T-cell (primary cell): ENCODE measurements around the gene BTN3A1. TPM values are rescaled to one million over a fixed set of nuclear protein-coding genes. Genes with fewer than 3 reads are reported as not detected.
"Not testable (repeated sequence)": the region's sequence is repeated elsewhere in the genome, so short reads cannot be mapped to it uniquely, and the experiment has no call there.

Experiments used
- ATAC-seq, 4 experiments: fragments of 200-7000 bp in 3 of 4; fragments of 150-1000 bp in 1 of 4; cut with Tn5 transposase; replicated peaks in 1 of 4; 1 replicate in 3 of 4; 2 replicates in 1 of 4; pipeline ENCODE4 v1.10.0; 2021; ENCODE audit warnings: moderate library complexity in 3 of 4, mild to moderate bottlenecking in 2 of 4, moderate number of reproducible peaks in 1 of 4
- CTCF ChIA-PET, 2 donors: fragments of 300-600 bp; sonication (Branson Sonifier 250); formaldehyde crosslinking; loops; one replicate each; lab custom pipeline; 2022; ENCODE audit warnings: antibody characterized with exemption in 2 of 2; lab: Charles Lee
- POLR2A ChIA-PET, 2 donors: fragments of 300-600 bp; sonication (Branson Sonifier 250); formaldehyde crosslinking; loops; one replicate each; lab custom pipeline; 2022; ENCODE audit warnings: antibody characterized with exemption in 2 of 2; lab: Charles Lee
- DNase-seq, 35 experiments: peaks; one replicate each; pipeline versions ENCODE4 v3.0.0 to v3.0.0-alpha.2; 2013 to 2023
- H3K27ac ChIP-seq: one replicate; pipeline ENCODE4 v1.5.1; 2013; ENCODE audit warnings: low read length
- H3K27me3 ChIP-seq, 2 experiments: replicated peaks in 1 of 2; 1 replicate in 1 of 2; 2 replicates in 1 of 2; pipeline versions ENCODE4 v1.6.1 to v1.7.0; 2013; ENCODE audit warnings: low read length in 1 of 2, mixed read lengths in 1 of 2; ENCODE audit not compliant: control insufficient read depth in 2 of 2, insufficient read depth in 2 of 2; ENCODE audit errors: extremely low read depth in 1 of 2
- H3K36me3 ChIP-seq, 2 donors: 1 replicate in 1 of 2; 2 replicates in 1 of 2; pipeline versions ENCODE4 v1.6.1 to v1.7.0; 2013; ENCODE audit warnings: low read length in 1 of 2; ENCODE audit not compliant: control insufficient read depth in 2 of 2, insufficient read depth in 1 of 2; ENCODE audit errors: extremely low read depth in 1 of 2
- H3K4me1 ChIP-seq, 2 experiments: 1 replicate in 1 of 2; 2 replicates in 1 of 2; pipeline versions ENCODE4 v1.6.1 to v1.7.0; 2013; ENCODE audit warnings: low read length in 2 of 2, mixed read lengths in 1 of 2; ENCODE audit not compliant: insufficient read depth in 2 of 2, control insufficient read depth in 1 of 2; ENCODE audit errors: extremely low read depth in 1 of 2
- H3K4me3 ChIP-seq, 2 donors: 1 replicate in 1 of 2; 2 replicates in 1 of 2; pipeline versions ENCODE4 v1.5.1 to v1.7.0; 2013; ENCODE audit warnings: mild to moderate bottlenecking in 2 of 2, low read length in 1 of 2, moderate library complexity in 1 of 2; ENCODE audit not compliant: control insufficient read depth in 1 of 2; ENCODE audit errors: extremely low read depth in 1 of 2
- H3K9me3 ChIP-seq: 2 replicates; pipeline ENCODE4 v1.7.0; 2013
- H3K27ac Mint-ChIP-seq, 2 donors: one replicate each; pipeline ENCODE4 v1.8.0; 2020 to 2021; ENCODE audit warnings: mild to moderate bottlenecking in 2 of 2, mixed read lengths in 2 of 2
- H3K27me3 Mint-ChIP-seq, 2 donors: one replicate each; pipeline ENCODE4 v1.8.0; 2021 to 2022; ENCODE audit warnings: mixed read lengths in 2 of 2
- H3K36me3 Mint-ChIP-seq: one replicate; pipeline ENCODE4 v1.8.0; 2021; ENCODE audit warnings: mixed read lengths
- H3K4me1 Mint-ChIP-seq, 3 donors: one replicate each; pipeline ENCODE4 v1.8.0; 2020 to 2022; ENCODE audit warnings: mixed read lengths in 3 of 3, mild to moderate bottlenecking in 1 of 3
- H3K4me3 Mint-ChIP-seq, 3 donors: one replicate each; pipeline ENCODE4 v1.8.0; 2020 to 2022; ENCODE audit warnings: mild to moderate bottlenecking in 3 of 3, mixed read lengths in 3 of 3, moderate library complexity in 3 of 3
- H3K9me3 Mint-ChIP-seq, 3 donors: one replicate each; pipeline ENCODE4 v1.8.0; 2020 to 2022; ENCODE audit warnings: mixed read lengths in 3 of 3
- WGBS: methylation state at CpG from one replicate; pipeline ENCODE4 v1.1.5; 2013; ENCODE audit warnings: missing lambda C conversion rate; ENCODE audit not compliant: insufficient coverage; 5-methylcytosine and 5-hydroxymethylcytosine counted together
- total RNA-seq, 35 experiments: library from RNA in 6 of 35; stranded (reverse) in 6 of 35; fragments of 120-200 nt in 1 of 35; gene quantifications; one replicate each; pipeline versions ENCODE4 v1.2.1 to v1.2.4 and lab custom pipeline; 2013 to 2026

BTN3A1 gene
- total RNA-seq, 5 donors from 2014 or later (not counting 1 experiment from before 2014, with no cell fraction given) = 205 to 270 (median 210) TPM

- Mint-ChIP-seq H3K27me3 (no peaks in the 10 kb centered on the region), H3K4me3 (no peak overlapping the region), H3K36me3 (peaks cover 37% of the 10 kb centered on the region), H3K4me1 (peaks cover 42 to 57% (median 43%) of the 10 kb centered on the region in 3 donors), H3K9me3 (no peaks in the 10 kb centered on the region), H3K27ac (peak overlapping the region; percentile 59 to 74)
- ChIA-PET CTCF (interaction anchor here in 1 of 2 donors (1.3 kb wide), 1 partner anchor 10 kb away, joined by 4 read pairs; no protein-coding TSS in a partner anchor), POLR2A (interaction anchor here (0.6 to 0.9 kb wide), 3 partner anchors 9 to 696 kb away, joined by 3 read pairs; no protein-coding TSS in a partner anchor)
- Histone ChIP-seq H3K27me3 (no peaks in the 10 kb centered on the region), H3K9me3 (no peaks in the 10 kb centered on the region), H3K36me3 (peaks cover 15 to 44% of the 10 kb centered on the region in 2 donors), H3K27ac (peak overlapping the region; percentile 24), H3K4me3 (no peak overlapping the region), H3K4me1 (peaks cover 8 to 20% of the 10 kb centered on the region in 2 experiments)
- 100% methylated on average over 1 of the region's 3 CpGs for WGBS
- DNase-seq (no peak), ATAC-seq (no peak)
These were observed 53.4 kb downstream of the BTN3A1 start for GRCh38 chr6:26455357-26455970.

GRCh38 chr6:26457264-26457805 lies 55.3 kb downstream of the BTN3A1 start:
- H3K9me3 Mint-ChIP-seq = no peaks in the 10 kb centered on the region
- Histone ChIP-seq H3K4me1 (peaks cover 10 to 39% of the 10 kb centered on the region in 2 experiments), H3K9me3 (no peaks in the 10 kb centered on the region), H3K27me3 (no peaks in the 10 kb centered on the region), H3K36me3 (peaks cover 7 to 44% of the 10 kb centered on the region in 2 donors), H3K27ac (peak overlapping the region; percentile 69), H3K4me3 (peak overlapping the region; percentile 72 to 91)
- peaks cover 38% of the 10 kb centered on the region for H3K36me3 Mint-ChIP-seq
- ChIA-PET POLR2A (no interaction called here), CTCF (no interaction called here)
- ATAC-seq = peak; percentile 1 to 39 (median 14)
- H3K4me3 Mint-ChIP-seq = peak overlapping the region; percentile 97 to 99 (median 98)
- peak in 1 of 35 experiments; percentile 8 for DNase-seq
- H3K27me3 Mint-ChIP-seq = no peaks in the 10 kb centered on the region
- 56% methylated on average over 4 of the region's 9 CpGs for WGBS
- H3K27ac Mint-ChIP-seq = peak overlapping the region; percentile 96 to 98
- peaks cover 53 to 72% (median 59%) of the 10 kb centered on the region in 3 donors for H3K4me1 Mint-ChIP-seq

GRCh38 chr6:26457806-26458688 lies 56.0 kb downstream of the BTN3A1 start, which contains the start of gene BTN2A1:
Gene BTN2A1, plus strand, starts transcription at chr6:26457955. Its CDS starts 682 bp downstream, at chr6:26458637.
- WGBS = 1% methylated on average over 16 of the region's 31 CpGs
- peaks cover 10 to 43% of the 10 kb centered on the region in 2 experiments for H3K4me1 ChIP-seq
- H3K27ac Mint-ChIP-seq = peak within 1 kb of the TSS; percentile 96 to 98
- ATAC-seq (peak; percentile 94 to 99 (median 96)), DNase-seq (peak; percentile 35 to 90 (median 58))
- peaks cover 61 to 73% (median 66%) of the 10 kb centered on the region in 3 donors for H3K4me1 Mint-ChIP-seq
- H3K27ac ChIP-seq = peak within 1 kb of the TSS; percentile 69
- H3K4me3 ChIP-seq = peak within 1 kb of the TSS; percentile 72 to 91
- no peaks in the 10 kb centered on the region for H3K9me3 Mint-ChIP-seq
- peak within 1 kb of the TSS; percentile 97 to 99 (median 98) for H3K4me3 Mint-ChIP-seq
- H3K27me3 Mint-ChIP-seq = no peaks in the 10 kb centered on the region
- POLR2A ChIA-PET = no interaction called here
- H3K36me3 Mint-ChIP-seq = peaks cover 43% of the 10 kb centered on the region
- H3K36me3 ChIP-seq = peaks cover 7 to 48% of the 10 kb centered on the region in 2 donors
- H3K27me3 ChIP-seq = no peaks in the 10 kb centered on the region
- H3K9me3 ChIP-seq = no peaks in the 10 kb centered on the region
- CTCF ChIA-PET = no interaction called here

- Histone ChIP-seq H3K4me3 (peak overlapping the region; percentile 13 to 26), H3K27ac (no peak overlapping the region), H3K27me3 (no peaks in the 10 kb centered on the region), H3K4me1 (peaks cover 10 to 43% of the 10 kb centered on the region in 2 experiments), H3K36me3 (peaks cover 3 to 60% of the 10 kb centered on the region in 2 donors), H3K9me3 (no peaks in the 10 kb centered on the region)
- Mint-ChIP-seq H3K4me3 (peak overlapping the region; percentile 77 to 99 (median 79)), H3K27ac (peak overlapping the region; percentile 57 to 84), H3K9me3 (no peaks in the 10 kb centered on the region), H3K4me1 (peaks cover 67 to 78% (median 76%) of the 10 kb centered on the region in 3 donors), H3K27me3 (no peaks in the 10 kb centered on the region), H3K36me3 (peaks cover 54% of the 10 kb centered on the region)
- POLR2A ChIA-PET = no interaction called here
- CTCF ChIA-PET = no interaction called here
- no peak for ATAC-seq
- DNase-seq = no peak
- WGBS = 88% methylated on average over 4 of the region's 16 CpGs
These were observed 57.1 kb downstream of the BTN3A1 start for GRCh38 chr6:26459023-26459810.

GRCh38 chr6:26461353-26461752 lies 59.3 kb downstream of the BTN3A1 start:
- peaks cover 10 to 43% of the 10 kb centered on the region in 2 experiments for H3K4me1 ChIP-seq
- CTCF ChIA-PET = not testable (repeated sequence)

More at GRCh38 chr6:26461353-26461752, 59.3 kb downstream of the BTN3A1 start:
- not testable (repeated sequence) for ATAC-seq, H3K9me3 Mint-ChIP-seq, H3K27me3 Mint-ChIP-seq, DNase-seq, H3K27me3 ChIP-seq, H3K4me3 ChIP-seq, H3K9me3 ChIP-seq, H3K27ac ChIP-seq
- H3K36me3 ChIP-seq = peaks cover 5 to 72% of the 10 kb centered on the region in 2 donors
- 75% methylated on average over 4 of the region's 5 CpGs for WGBS
- Mint-ChIP-seq H3K27ac (peak overlapping the region in 1 of 2 donors; percentile 64), H3K4me1 (peaks cover 71 to 81% (median 78%) of the 10 kb centered on the region in 3 donors), H3K4me3 (peak overlapping the region; percentile 77 to 99 (median 79)), H3K36me3 (peaks cover 64% of the 10 kb centered on the region)
- POLR2A ChIA-PET = interaction anchor here (0.5 to 0.7 kb wide), 3 partner anchors 13 to 1407 kb away, joined by 3 to 4 read pairs (median 4); no protein-coding TSS in a partner anchor
